Muscle layer of colon (tissue), 2 donors: Measurements from ENCODE around the gene C9orf152.
"Not testable (repeated sequence)": the region's sequence is repeated elsewhere in the genome, so short reads cannot be mapped to it uniquely, and the experiment has no call there.

ENCODE experiments used
- H3K27ac ChIP-seq: one replicate; pipeline ENCODE4 v1.7.0; 2013; ENCODE audit warnings: low read depth, mild to moderate bottlenecking, low read length, moderate library complexity
- H3K27me3 ChIP-seq, 2 donors: one replicate each; pipeline ENCODE4 v1.7.0; 2013; ENCODE audit warnings: low read length in 2 of 2, mild to moderate bottlenecking in 2 of 2; ENCODE audit not compliant: insufficient read depth in 2 of 2, control insufficient read depth in 1 of 2
- H3K36me3 ChIP-seq: one replicate; pipeline ENCODE4 v1.7.0; 2013; ENCODE audit warnings: mild to moderate bottlenecking, low read length; ENCODE audit not compliant: insufficient read depth
- H3K4me1 ChIP-seq: one replicate; pipeline ENCODE4 v1.7.0; 2013; ENCODE audit warnings: mild to moderate bottlenecking, low read length; ENCODE audit not compliant: insufficient read depth
- H3K4me3 ChIP-seq, 2 donors: one replicate each; pipeline ENCODE4 v1.7.0; 2013; ENCODE audit warnings: low read length in 2 of 2, low read depth in 1 of 2, mild to moderate bottlenecking in 1 of 2, moderate library complexity in 1 of 2
- H3K9ac ChIP-seq: one replicate; pipeline ENCODE4 v1.7.0; 2013; ENCODE audit warnings: low read length
- H3K9me3 ChIP-seq: one replicate; pipeline ENCODE4 v1.7.0; 2013; ENCODE audit warnings: mild to moderate bottlenecking, low read length
- donor health status: abdominal sarcoma.
- donor health status: Adenocarcinoma of cecum.

Gene C9orf152

GRCh38 chr9:110208031-110208430 lies at the start of gene C9orf152:
Gene C9orf152, minus strand, starts transcription at chr9:110208159. Its CDS starts 580 bp downstream, at chr9:110207579.
- no peak within 1 kb of the TSS for H3K27ac ChIP-seq
- no peak within 1 kb of the TSS for H3K4me3 ChIP-seq

GRCh38 chr9:110257097-110257841 lies 49.3 kb upstream of the C9orf152 start:
- Histone ChIP-seq H3K9me3 (no peaks in the 10 kb centered on the region), H3K9ac (peak overlapping the region; percentile 5), H3K27ac (peak overlapping the region; percentile 78), H3K4me1 (peaks cover 25% of the 10 kb centered on the region), H3K36me3 (no peaks in the 10 kb centered on the region), H3K27me3 (no peaks in the 10 kb centered on the region), H3K4me3 (peak overlapping the region; percentile 51 to 80)

More at GRCh38 chr9:110208031-110208430, at the start of gene C9orf152:
- no peaks in the 10 kb centered on the region for H3K9me3 ChIP-seq
- no peaks in the 10 kb centered on the region for H3K36me3 ChIP-seq
- peaks cover 0 to 6% of the 10 kb centered on the region in 2 donors for H3K27me3 ChIP-seq
- H3K4me1 ChIP-seq, result no peaks in the 10 kb centered on the region
- H3K9ac ChIP-seq, result no peak within 1 kb of the TSS

- Histone ChIP-seq H3K27ac (peak within 1 kb of the TSS; percentile 95), H3K4me3 (peak within 1 kb of the TSS; percentile 73 to 80), H3K4me1 (peaks cover 25% of the 10 kb centered on the region), H3K27me3 (no peaks in the 10 kb centered on the region), H3K36me3 (no peaks in the 10 kb centered on the region), H3K9me3 (no peaks in the 10 kb centered on the region), H3K9ac (peak within 1 kb of the TSS; percentile 54)
Measured at GRCh38 chr9:110256380-110257096, 48.6 kb upstream of the C9orf152 start, which contains the start of gene TXN. Gene TXN, minus strand, starts transcription at chr9:110256507. Its CDS starts 72 bp downstream, at chr9:110256435.

- H3K9me3 ChIP-seq, result no peaks in the 10 kb centered on the region
Measured at GRCh38 chr9:110255463-110256379, 47.8 kb upstream of the C9orf152 start.

GRCh38 chr9:110255034-110255462 lies 47.1 kb upstream of the C9orf152 start:
- Histone ChIP-seq H3K4me1 (peaks cover 25% of the 10 kb centered on the region), H3K4me3 (peak overlapping the region; percentile 73 to 80), H3K27ac (peak overlapping the region; percentile 95), H3K27me3 (no peaks in the 10 kb centered on the region), H3K9me3 (no peaks in the 10 kb centered on the region), H3K9ac (peak overlapping the region; percentile 54), H3K36me3 (peaks cover under 1% of the 10 kb centered on the region)

More at GRCh38 chr9:110255463-110256379, 47.8 kb upstream of the C9orf152 start:
- H3K27ac ChIP-seq, result peak overlapping the region; percentile 95
- peak overlapping the region; percentile 73 to 80 for H3K4me3 ChIP-seq
- H3K4me1 ChIP-seq, result peaks cover 25% of the 10 kb centered on the region
- H3K27me3 ChIP-seq, result no peaks in the 10 kb centered on the region
- H3K36me3 ChIP-seq, result no peaks in the 10 kb centered on the region
- H3K9ac ChIP-seq, result peak overlapping the region; percentile 54

GRCh38 chr9:110254500-110254899 lies 46.5 kb upstream of the C9orf152 start:
- Histone ChIP-seq H3K4me1 (peaks cover 25% of the 10 kb centered on the region), H3K9me3 (no peaks in the 10 kb centered on the region), H3K4me3 (peak overlapping the region in 1 of 2 donors; percentile 80), H3K27ac (no peak overlapping the region), H3K9ac (peak overlapping the region; percentile 54), H3K36me3 (peaks cover 6% of the 10 kb centered on the region), H3K27me3 (no peaks in the 10 kb centered on the region)

- Histone ChIP-seq H3K4me1 (peaks cover 21% of the 10 kb centered on the region), H3K36me3 (peaks cover 9% of the 10 kb centered on the region), H3K27me3 (no peaks in the 10 kb centered on the region), H3K4me3 (no peak overlapping the region), H3K27ac (no peak overlapping the region), H3K9ac (no peak overlapping the region), H3K9me3 (no peaks in the 10 kb centered on the region)
Measured at GRCh38 chr9:110252509-110253139, 44.7 kb upstream of the C9orf152 start.

GRCh38 chr9:110251770-110252169 lies 43.8 kb upstream of the C9orf152 start:
- H3K27ac ChIP-seq, H3K9ac ChIP-seq, H3K27me3 ChIP-seq, H3K9me3 ChIP-seq, H3K36me3 ChIP-seq, H3K4me3 ChIP-seq: not testable (repeated sequence)
- peaks cover 16% of the 10 kb centered on the region for H3K4me1 ChIP-seq

GRCh38 chr9:110251212-110251611 lies 43.3 kb upstream of the C9orf152 start:
- H3K27me3 ChIP-seq, result no peaks in the 10 kb centered on the region
- no peaks in the 10 kb centered on the region for H3K9me3 ChIP-seq
- no peak overlapping the region for H3K27ac ChIP-seq
- H3K36me3 ChIP-seq, result peaks cover 14% of the 10 kb centered on the region
- H3K9ac ChIP-seq, result no peak overlapping the region
- H3K4me1 ChIP-seq, result peaks cover 16% of the 10 kb centered on the region
- H3K4me3 ChIP-seq, result no peak overlapping the region

GRCh38 chr9:110249603-110250002 lies 41.6 kb upstream of the C9orf152 start:
- Histone ChIP-seq H3K36me3 (peaks cover 20% of the 10 kb centered on the region), H3K4me1 (peaks cover 11% of the 10 kb centered on the region), H3K27ac (no peak overlapping the region), H3K27me3 (no peaks in the 10 kb centered on the region), H3K9me3 (no peaks in the 10 kb centered on the region), H3K9ac (no peak overlapping the region), H3K4me3 (no peak overlapping the region)
